ENCODE measurements around the gene SCARB1. TPM values are rescaled to one million over a fixed set of nuclear protein-coding genes. Genes with fewer than 3 reads are reported as not detected.
A peak's percentile ranks its signal among the peaks of the same experiment; 100 is the strongest.

The SCARB1 gene
- total RNA-seq, 1 donor from 2014 or later: 81.1 TPM

DNA sequence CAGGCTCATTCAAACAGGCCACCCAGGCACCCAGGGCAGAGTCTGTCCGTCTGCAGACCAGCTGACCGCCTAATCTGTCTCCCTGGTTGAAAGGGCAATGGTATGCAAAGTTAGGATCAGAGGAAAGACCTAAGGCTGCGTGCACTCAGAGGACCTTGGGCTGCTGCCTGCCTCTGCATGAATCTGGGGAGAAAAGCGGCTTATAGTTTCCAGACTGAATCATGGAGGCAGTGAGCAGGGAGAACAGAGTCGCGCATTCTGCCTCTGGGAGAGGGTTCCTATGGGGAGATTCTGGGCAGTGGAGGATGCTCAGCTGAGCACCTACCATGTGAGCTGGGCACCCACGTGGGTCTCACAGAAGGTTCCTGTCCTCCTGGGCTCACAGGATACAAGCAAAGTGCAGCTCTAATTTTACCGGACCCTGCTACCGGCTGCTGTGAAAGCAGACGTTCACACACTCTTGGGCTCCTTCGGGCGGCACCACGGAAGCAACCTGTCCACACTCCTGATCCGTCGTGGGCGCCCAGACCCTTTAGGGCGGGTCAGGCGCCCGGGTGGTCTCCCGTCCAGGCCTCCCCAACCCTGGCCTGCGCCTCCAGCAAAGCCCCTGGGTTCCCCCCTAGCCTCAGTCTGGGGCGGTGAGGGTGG is 772 bp downstream of the SCARB1 start:
- Histone ChIP-seq H3K9me3 (no peaks in the 10 kb centered on the region), H3K4me1 (peaks cover 0 to 7% of the 10 kb centered on the region in 2 donors), H3K36me3 (no peaks in the 10 kb centered on the region), H3K27ac (peak overlapping the region in 1 of 2 donors; percentile 36), H3K27me3 (no peaks in the 10 kb centered on the region), H3K4me3 (peak overlapping the region; percentile 82 to 83)
- intact Hi-C loops (cut with DNase I): loop anchor here (5.0 kb wide), 2 partner anchors 39 to 79 kb away; no protein-coding TSS in a partner anchor
- no peak for DNase-seq (ENCODE audit: low spot score in 2 of 2)
- no peak for TF ChIP-seq CTCF (IDR thresholded peaks at IDR 0.05)

- Histone ChIP-seq H3K27me3 (no peaks in the 10 kb centered on the region), H3K36me3 (no peaks in the 10 kb centered on the region), H3K27ac (no peak overlapping the region), H3K4me3 (peak overlapping the region in 1 of 2 donors; percentile 83), H3K4me1 (peaks cover 0 to 7% of the 10 kb centered on the region in 2 donors), H3K9me3 (no peaks in the 10 kb centered on the region)
- intact Hi-C loops (cut with DNase I): loop anchor here (5.0 kb wide), 2 partner anchors 40 to 80 kb away; no protein-coding TSS in a partner anchor
- no peak for TF ChIP-seq CTCF (IDR thresholded peaks at IDR 0.05)
- DNase-seq (ENCODE audit: low spot score in 2 of 2): no peak
Measured at GRCh38 chr12:124861898-124862676, 1.6 kb downstream of the SCARB1 start.

DNA sequence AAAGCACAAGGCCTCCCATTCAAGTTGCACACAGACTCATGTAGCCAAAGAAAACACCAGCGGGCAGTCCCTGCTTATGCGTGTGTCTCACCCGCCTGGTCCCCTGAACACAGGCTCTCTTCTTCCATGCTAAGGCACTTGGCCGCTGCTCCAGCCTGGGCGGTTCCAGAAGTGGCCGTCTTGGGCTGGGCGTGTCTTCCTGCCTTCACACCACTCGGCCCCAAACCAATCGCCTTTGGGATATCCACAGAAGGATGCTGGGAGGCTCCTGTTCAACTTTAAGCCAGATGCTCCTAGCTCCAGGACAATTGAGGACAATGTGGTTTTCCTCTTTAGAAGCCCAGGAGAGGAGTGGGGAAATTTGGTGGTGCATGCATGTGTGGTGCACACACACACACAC is 2.2 kb downstream of the SCARB1 start:
- TF ChIP-seq CTCF (IDR thresholded peaks at IDR 0.05): no peak
- intact Hi-C loops (cut with DNase I): loop anchor here (5.0 kb wide), 2 partner anchors 41 to 81 kb away; no protein-coding TSS in a partner anchor
- H3K27ac ChIP-seq: no peak overlapping the region

DNA sequence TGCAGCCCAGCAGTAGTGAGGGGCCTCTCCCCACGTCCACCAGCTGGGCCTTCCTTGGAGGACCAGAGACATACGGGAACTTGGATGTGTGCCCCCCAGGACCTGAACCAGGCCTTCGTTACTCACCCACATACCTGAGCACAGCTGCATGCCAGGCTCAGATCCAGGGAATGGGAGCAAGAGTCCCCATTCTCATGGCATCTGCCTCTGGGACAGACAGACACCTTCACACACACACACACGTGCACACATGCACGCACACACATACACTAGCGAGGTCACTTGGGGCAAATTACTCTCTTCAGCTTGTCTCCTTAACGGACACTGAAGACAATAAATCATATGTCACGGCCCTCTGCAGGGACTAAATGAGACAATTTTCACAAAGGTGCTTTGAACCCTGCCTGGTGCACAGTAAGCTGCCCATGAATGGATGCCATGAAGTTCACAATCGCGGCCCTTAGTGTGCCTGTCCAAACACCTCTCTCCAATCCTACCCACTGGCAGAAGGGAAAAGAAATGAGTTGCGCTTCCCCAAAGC is 5.7 kb downstream of the SCARB1 start:
- intact Hi-C loops (cut with DNase I): no loop called here
- peaks cover 0 to 12% of the 10 kb centered on the region in 2 donors for H3K4me1 ChIP-seq
- no peak for TF ChIP-seq CTCF (IDR thresholded peaks at IDR 0.05)
- no peak overlapping the region for H3K4me3 ChIP-seq
- H3K36me3 ChIP-seq: no peaks in the 10 kb centered on the region
- no peaks in the 10 kb centered on the region for H3K27me3 ChIP-seq
- H3K9me3 ChIP-seq: no peaks in the 10 kb centered on the region
- H3K27ac ChIP-seq: no peak overlapping the region
- no peak for DNase-seq (ENCODE audit: low spot score in 2 of 2)

More for the DNA sequence above, 2.2 kb downstream of the SCARB1 start:
- peaks cover 0 to 8% of the 10 kb centered on the region in 2 donors for H3K4me1 ChIP-seq
- H3K27me3 ChIP-seq: no peaks in the 10 kb centered on the region
- no peak overlapping the region for H3K4me3 ChIP-seq
- no peaks in the 10 kb centered on the region for H3K9me3 ChIP-seq
- peak in 1 of 2 donors; percentile 84 for DNase-seq (ENCODE audit: low spot score in 2 of 2)
- no peaks in the 10 kb centered on the region for H3K36me3 ChIP-seq

GRCh38 chr12:124856842-124857178 is 6.9 kb downstream of the SCARB1 start:
- intact Hi-C loops (cut with DNase I): no loop called here
- no peak overlapping the region for H3K27ac ChIP-seq

More at GRCh38 chr12:124856842-124857178, 6.9 kb downstream of the SCARB1 start:
- DNase-seq (ENCODE audit: low spot score in 2 of 2): no peak
- H3K4me1 ChIP-seq: peaks cover 0 to 8% of the 10 kb centered on the region in 2 donors
- H3K9me3 ChIP-seq: no peaks in the 10 kb centered on the region
- TF ChIP-seq CTCF (IDR thresholded peaks at IDR 0.05): no peak
- H3K4me3 ChIP-seq: no peak overlapping the region
- H3K36me3 ChIP-seq: no peaks in the 10 kb centered on the region
- H3K27me3 ChIP-seq: no peaks in the 10 kb centered on the region
